HCT116 (cell line): Measurements from ENCODE around the gene FSTL4.

Experiments used
- EZH2phosphoT487 ChIP-seq: fragments of 200-600 bp; IDR thresholded peaks from 2 replicates; pipeline ENCODE4 v1.6.1; 2018; ENCODE audit warnings: antibody characterized with exemption, borderline replicate concordance
- JUND ChIP-seq: IDR thresholded peaks from 2 replicates; pipeline ENCODE4 v1.6.1; 2012
- POLR2A ChIP-seq: IDR thresholded peaks from 2 replicates; pipeline ENCODE4 v1.7.0; 2011; ENCODE audit warnings: borderline replicate concordance; ENCODE audit not compliant: insufficient read depth, insufficient read length; ENCODE audit errors: extremely low read depth
- SP1 ChIP-seq: IDR thresholded peaks from 2 replicates; pipeline ENCODE4 v1.6.1; 2012; ENCODE audit warnings: low read depth
- TF ChIP-seq, protein P1 (sequence below), 3 experiments: fragments of 200-600 bp in 1 of 3; sonication (generic) in 1 of 3; IDR thresholded peaks in 2 of 3; conservative IDR thresholded peaks in 1 of 3; 2 replicates each; pipeline ENCODE4 v1.5.1; 2012 to 2017; ENCODE audit warnings: low read depth in 2 of 3, low read length in 2 of 3, antibody characterized with exemption in 1 of 3, borderline replicate concordance in 1 of 3, control low read depth in 1 of 3, mild to moderate bottlenecking in 1 of 3, mixed read lengths in 1 of 3, mixed run types in 1 of 3, moderate library complexity in 1 of 3; ENCODE audit not compliant: insufficient read depth in 1 of 3
- TF ChIP-seq, protein P2 (sequence below): IDR thresholded peaks from 2 replicates; pipeline ENCODE4 v1.6.1; 2011; ENCODE audit warnings: mild to moderate bottlenecking, low read length, moderate library complexity; ENCODE audit not compliant: insufficient replicate concordance; ENCODE audit errors: extremely low read depth

DNA sequence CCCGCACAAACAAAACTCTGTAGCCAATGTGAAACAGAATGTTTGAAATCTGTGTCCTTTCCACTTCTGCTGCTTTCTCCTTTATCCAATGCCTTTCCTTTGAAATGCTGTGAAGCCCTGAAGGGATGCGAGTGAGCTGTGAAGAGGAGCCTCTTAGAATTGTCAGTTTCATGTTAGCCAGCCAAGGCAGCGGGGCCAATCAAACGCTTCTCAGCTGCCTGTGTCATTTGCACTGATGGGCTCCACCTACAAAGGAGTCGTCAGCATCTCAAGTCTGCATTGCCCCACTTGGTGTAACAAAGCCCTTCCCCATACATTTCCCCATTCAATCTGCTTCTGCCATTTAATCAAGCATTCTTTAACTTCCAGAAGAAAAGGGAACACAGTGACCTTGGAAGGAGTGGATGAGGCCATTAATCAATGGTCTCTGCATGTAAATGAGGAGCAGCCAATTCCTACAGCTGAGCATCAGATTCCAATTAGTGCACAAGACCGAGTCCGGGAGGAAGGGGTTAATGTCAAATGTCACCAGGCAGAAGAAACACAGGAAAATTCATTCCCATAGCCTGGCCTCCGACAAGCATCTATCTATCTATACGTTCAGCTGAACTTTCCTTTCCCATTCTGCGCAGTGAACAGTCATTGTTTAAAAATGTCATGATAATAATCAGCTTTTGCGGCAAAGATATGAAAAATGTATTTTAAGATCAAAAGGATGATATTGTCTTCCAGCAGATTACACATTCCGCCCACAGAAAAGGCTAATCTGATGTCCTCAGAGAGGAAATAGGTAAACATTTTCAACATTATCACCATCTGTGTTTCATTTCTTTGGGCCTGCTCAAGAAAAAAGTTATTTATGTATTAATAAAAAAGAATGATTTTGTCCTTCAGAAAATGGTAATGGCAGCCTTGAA, 154.6 kb downstream of the FSTL4 start:
- no peak for TF ChIP-seq JUND
- TF ChIP-seq POLR2A = no peak
- TF ChIP-seq SP1 = no peak
- TF ChIP-seq EZH2phosphoT487 = no peak
- TF ChIP-seq, protein P1, sequence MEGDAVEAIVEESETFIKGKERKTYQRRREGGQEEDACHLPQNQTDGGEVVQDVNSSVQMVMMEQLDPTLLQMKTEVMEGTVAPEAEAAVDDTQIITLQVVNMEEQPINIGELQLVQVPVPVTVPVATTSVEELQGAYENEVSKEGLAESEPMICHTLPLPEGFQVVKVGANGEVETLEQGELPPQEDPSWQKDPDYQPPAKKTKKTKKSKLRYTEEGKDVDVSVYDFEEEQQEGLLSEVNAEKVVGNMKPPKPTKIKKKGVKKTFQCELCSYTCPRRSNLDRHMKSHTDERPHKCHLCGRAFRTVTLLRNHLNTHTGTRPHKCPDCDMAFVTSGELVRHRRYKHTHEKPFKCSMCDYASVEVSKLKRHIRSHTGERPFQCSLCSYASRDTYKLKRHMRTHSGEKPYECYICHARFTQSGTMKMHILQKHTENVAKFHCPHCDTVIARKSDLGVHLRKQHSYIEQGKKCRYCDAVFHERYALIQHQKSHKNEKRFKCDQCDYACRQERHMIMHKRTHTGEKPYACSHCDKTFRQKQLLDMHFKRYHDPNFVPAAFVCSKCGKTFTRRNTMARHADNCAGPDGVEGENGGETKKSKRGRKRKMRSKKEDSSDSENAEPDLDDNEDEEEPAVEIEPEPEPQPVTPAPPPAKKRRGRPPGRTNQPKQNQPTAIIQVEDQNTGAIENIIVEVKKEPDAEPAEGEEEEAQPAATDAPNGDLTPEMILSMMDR (IDR thresholded peaks at IDR 0.05 in 2 of 3, conservative IDR thresholded peaks at IDR 0.05 in 1 of 3; ENCODE audit: borderline replicate concordance in 1 of 3, insufficient read depth in 1 of 3, low read depth in 2 of 3, low read length in 2 of 3) = no peak
- TF ChIP-seq, protein P2, sequence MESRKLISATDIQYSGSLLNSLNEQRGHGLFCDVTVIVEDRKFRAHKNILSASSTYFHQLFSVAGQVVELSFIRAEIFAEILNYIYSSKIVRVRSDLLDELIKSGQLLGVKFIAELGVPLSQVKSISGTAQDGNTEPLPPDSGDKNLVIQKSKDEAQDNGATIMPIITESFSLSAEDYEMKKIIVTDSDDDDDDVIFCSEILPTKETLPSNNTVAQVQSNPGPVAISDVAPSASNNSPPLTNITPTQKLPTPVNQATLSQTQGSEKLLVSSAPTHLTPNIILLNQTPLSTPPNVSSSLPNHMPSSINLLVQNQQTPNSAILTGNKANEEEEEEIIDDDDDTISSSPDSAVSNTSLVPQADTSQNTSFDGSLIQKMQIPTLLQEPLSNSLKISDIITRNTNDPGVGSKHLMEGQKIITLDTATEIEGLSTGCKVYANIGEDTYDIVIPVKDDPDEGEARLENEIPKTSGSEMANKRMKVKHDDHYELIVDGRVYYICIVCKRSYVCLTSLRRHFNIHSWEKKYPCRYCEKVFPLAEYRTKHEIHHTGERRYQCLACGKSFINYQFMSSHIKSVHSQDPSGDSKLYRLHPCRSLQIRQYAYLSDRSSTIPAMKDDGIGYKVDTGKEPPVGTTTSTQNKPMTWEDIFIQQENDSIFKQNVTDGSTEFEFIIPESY = no peak
